Smooth muscle cell (in vitro differentiated cells): Measurements from ENCODE around the gene EXOC7. TPM values are rescaled to one million over a fixed set of nuclear protein-coding genes. Genes with fewer than 3 reads are reported as not detected.

Source experiments
- DNase-seq: peaks from one replicate; lab custom pipeline; 2025; ENCODE audit not compliant: unreplicated experiment; lab: John Stamatoyannopoulos, UW
- H2AFZ ChIP-seq: fragments of 200-600 bp; sonication (generic); 2 replicates; pipeline ENCODE4 v1.6.0; 2016; ENCODE audit warnings: antibody characterized with exemption, low read depth, mild to moderate bottlenecking
- H3F3A ChIP-seq: fragments of 200-600 bp; sonication (generic); 2 replicates; pipeline ENCODE4 v1.6.0; 2017; ENCODE audit warnings: antibody characterized with exemption, low read depth
- H3K27ac ChIP-seq: fragments of 200-600 bp; sonication (generic); 2 replicates; pipeline ENCODE4 v1.5.1; 2016; ENCODE audit warnings: low read depth, mild to moderate bottlenecking
- H3K27me3 ChIP-seq: fragments of 200-600 bp; sonication (generic); 2 replicates; pipeline ENCODE4 v1.6.1; 2016; ENCODE audit warnings: low read depth, mild to moderate bottlenecking
- H3K36me3 ChIP-seq: fragments of 200-600 bp; sonication (generic); 2 replicates; pipeline ENCODE4 v1.5.1; 2016; ENCODE audit warnings: low read depth
- H3K4me1 ChIP-seq: fragments of 200-600 bp; sonication (generic); 2 replicates; pipeline ENCODE4 v1.5.1; 2016; ENCODE audit warnings: low read depth
- H3K4me2 ChIP-seq: fragments of 200-600 bp; sonication (generic); 2 replicates; pipeline ENCODE4 v1.6.0; 2016; ENCODE audit warnings: mild to moderate bottlenecking
- H3K4me3 ChIP-seq: fragments of 200-600 bp; sonication (generic); 2 replicates; pipeline ENCODE4 v1.5.1; 2016; ENCODE audit warnings: mild to moderate bottlenecking
- H3K79me2 ChIP-seq: fragments of 200-600 bp; sonication (generic); 2 replicates; pipeline ENCODE4 v1.6.0; 2016; ENCODE audit warnings: low read depth, mild to moderate bottlenecking
- H3K9ac ChIP-seq: fragments of 200-600 bp; sonication (generic); 2 replicates; pipeline ENCODE4 v1.6.0; 2016; ENCODE audit warnings: low read depth
- H3K9me3 ChIP-seq: fragments of 200-600 bp; sonication (generic); replicated peaks from 2 replicates; pipeline ENCODE4 v1.5.1; 2016; ENCODE audit warnings: low read depth
- H4K20me1 ChIP-seq: fragments of 200-600 bp; sonication (generic); 2 replicates; pipeline ENCODE4 v1.6.0; 2016; ENCODE audit warnings: low read depth
- CTCF ChIP-seq: fragments of 200-600 bp; sonication (generic); IDR thresholded peaks from 2 replicates; pipeline ENCODE4 v1.5.1; 2017; ENCODE audit warnings: borderline replicate concordance, mild to moderate bottlenecking, antibody characterized with exemption; ENCODE audit not compliant: insufficient read depth, poor library complexity, severe bottlenecking
- WGBS: methylation state at CpG from one replicate; pipeline ENCODE4 v1.1.7; 2016; ENCODE audit warnings: low lambda C conversion rate; 5-methylcytosine and 5-hydroxymethylcytosine counted together
- microRNA-seq: library from miRNA; unstranded; fragments of <30 nt; microRNA quantifications from one replicate; pipeline ENCODE4, GENCODE V29; 2016; ENCODE audit warnings: borderline number of aligned reads
- polyA plus RNA-seq: library from polyadenylated mRNA; unstranded; fragments of >200 nt; fragmentation: Nextera tagmentation; extraction: Ambion mirVana; gene quantifications from 2 replicates; pipeline ENCODE4 v1.2.1, GENCODE V29; 2016
- small RNA-seq: library from RNA; depleted of rRNA; stranded (forward); fragments of <200 nt; gene quantifications from one replicate; pipeline ENCODE3, GENCODE V24; 2014
- total RNA-seq: library from RNA; depleted of rRNA; stranded (reverse); fragments of >200 nt; gene quantifications from 2 replicates; pipeline ENCODE4 v1.2.3, GENCODE V29; 2014

EXOC7 gene
- total and polyA plus RNA-seq, 2 experiments from 2014 or later: 59.1 to 70.3 TPM

GRCh38 chr17:76032780-76033108 is 70.8 kb downstream of the EXOC7 start:
- Histone ChIP-seq H3K27ac (no peak overlapping the region), H3F3A (no peaks in the 10 kb centered on the region), H2AFZ (no peak overlapping the region), H3K9ac (no peak overlapping the region), H3K9me3 (no peaks in the 10 kb centered on the region), H3K4me3 (no peak overlapping the region), H4K20me1 (no peaks in the 10 kb centered on the region), H3K79me2 (no peaks in the 10 kb centered on the region), H3K4me2 (no peak overlapping the region), H3K36me3 (no peaks in the 10 kb centered on the region), H3K27me3 (no peaks in the 10 kb centered on the region), H3K4me1 (peaks cover 14% of the 10 kb centered on the region)
- DNase-seq: no peak
- TF ChIP-seq CTCF: no peak
- WGBS: 94% methylated on average over 5 of the region's 5 CpGs

GRCh38 chr17:76032073-76032779 is 71.4 kb downstream of the EXOC7 start:
- H3K27me3 ChIP-seq: no peaks in the 10 kb centered on the region
- 95% methylated on average over 17 of the region's 20 CpGs for WGBS

More at GRCh38 chr17:76032073-76032779, 71.4 kb downstream of the EXOC7 start:
- DNase-seq: no peak
- H3K4me1 ChIP-seq: peaks cover 9% of the 10 kb centered on the region
- H3F3A ChIP-seq: no peaks in the 10 kb centered on the region
- no peaks in the 10 kb centered on the region for H3K79me2 ChIP-seq
- no peak overlapping the region for H2AFZ ChIP-seq
- no peak for TF ChIP-seq CTCF
- no peaks in the 10 kb centered on the region for H3K9me3 ChIP-seq
- no peak overlapping the region for H3K4me3 ChIP-seq
- no peak overlapping the region for H3K27ac ChIP-seq
- no peaks in the 10 kb centered on the region for H4K20me1 ChIP-seq
- no peak overlapping the region for H3K4me2 ChIP-seq
- no peak overlapping the region for H3K9ac ChIP-seq
- H3K36me3 ChIP-seq: no peaks in the 10 kb centered on the region

Small RNAs within 50 kb of the gene (microRNA-seq; reads per million reads assigned to microRNA genes)
- gene MIR6868: 5.8 reads per million, percentile 2 among the genes with 10 or more reads in this experiment

Small RNAs within 50 kb of the gene (small RNA-seq; reads per million reads assigned to genes)
- not detected for gene MIR6868

Other genes starting within 250 kb of the EXOC7 start
- 26.4 and 27.6 TPM in 2 replicates for gene WBP2, start 248.5 kb downstream of the EXOC7 start, total RNA-seq
- 91.4 and 111 TPM in 2 replicates for gene WBP2, start 248.5 kb downstream of the EXOC7 start, polyA plus RNA-seq
- 3.8 and 8.7 TPM in 2 replicates for gene TRIM47, start 225.2 kb downstream of the EXOC7 start, total RNA-seq
- gene TRIM47, start 225.2 kb downstream of the EXOC7 start, polyA plus RNA-seq: 16.1 and 31.7 TPM in 2 replicates
- 9.8 and 13.3 TPM in 2 replicates for gene TRIM65, start 206.8 kb downstream of the EXOC7 start, total RNA-seq
- gene TRIM65, start 206.8 kb downstream of the EXOC7 start, polyA plus RNA-seq: 15.4 and 17.4 TPM in 2 replicates
- 32.6 and 48.4 TPM in 2 replicates for gene MRPL38, start 198.9 kb downstream of the EXOC7 start, total RNA-seq
- 90.5 and 107 TPM in 2 replicates for gene MRPL38, start 198.9 kb downstream of the EXOC7 start, polyA plus RNA-seq
- 8.4 and 21.8 TPM in 2 replicates for gene FBF1, start 162.7 kb downstream of the EXOC7 start, total RNA-seq
- gene FBF1, start 162.7 kb downstream of the EXOC7 start, polyA plus RNA-seq: 4.6 and 8.2 TPM in 2 replicates
- gene ACOX1, start 124.6 kb downstream of the EXOC7 start, total RNA-seq: 35.3 and 46.7 TPM in 2 replicates
- 25.9 and 30.2 TPM in 2 replicates for gene ACOX1, start 124.6 kb downstream of the EXOC7 start, polyA plus RNA-seq
- gene TEN1, start 124.5 kb downstream of the EXOC7 start, total RNA-seq: 4.2 and 15.5 TPM in 2 replicates
- 19.2 and 25.6 TPM in 2 replicates for gene TEN1, start 124.5 kb downstream of the EXOC7 start, polyA plus RNA-seq
- gene CDK3, start 102.9 kb downstream of the EXOC7 start, total RNA-seq: 1.0 and 1.2 TPM in 2 replicates
- 3.9 and 10.2 TPM in 2 replicates for gene CDK3, start 102.9 kb downstream of the EXOC7 start, polyA plus RNA-seq
- 1.6 and 1.9 TPM in 2 replicates for gene EVPL, start 76.5 kb downstream of the EXOC7 start, total RNA-seq
- gene EVPL, start 76.5 kb downstream of the EXOC7 start, polyA plus RNA-seq: 0.77 and 2.0 TPM in 2 replicates
- 41.0 and 67.5 TPM in 2 replicates for gene SRP68, start 31.3 kb downstream of the EXOC7 start, total RNA-seq
- gene SRP68, start 31.3 kb downstream of the EXOC7 start, polyA plus RNA-seq: 96.3 and 102 TPM in 2 replicates
- gene GALR2, start 29.0 kb downstream of the EXOC7 start, total RNA-seq: not detected in 2 replicates
- gene GALR2, start 29.0 kb downstream of the EXOC7 start, polyA plus RNA-seq: 0.17 TPM in 1 of 2 replicates, not detected in the other
- not detected in 2 replicates for gene ZACN, start 24.6 kb downstream of the EXOC7 start, total RNA-seq
- gene ZACN, start 24.6 kb downstream of the EXOC7 start, polyA plus RNA-seq: 1.7 and 3.4 TPM in 2 replicates
- gene FOXJ1, start 37.5 kb upstream of the EXOC7 start, total RNA-seq: not detected in 2 replicates
- not detected in 2 replicates for gene FOXJ1, start 37.5 kb upstream of the EXOC7 start, polyA plus RNA-seq
- 0.09 and 1.2 TPM in 2 replicates for gene RNF157, start 136.7 kb upstream of the EXOC7 start, total RNA-seq
- gene RNF157, start 136.7 kb upstream of the EXOC7 start, polyA plus RNA-seq: 0.63 and 1.6 TPM in 2 replicates
- 2.6 and 5.9 TPM in 2 replicates for gene UBALD2, start 161.6 kb upstream of the EXOC7 start, total RNA-seq
- gene UBALD2, start 161.6 kb upstream of the EXOC7 start, polyA plus RNA-seq: 7.0 and 11.0 TPM in 2 replicates
- gene QRICH2, start 204.5 kb upstream of the EXOC7 start, total RNA-seq: 1.2 TPM in 2 replicates
- 1.1 and 1.5 TPM in 2 replicates for gene QRICH2, start 204.5 kb upstream of the EXOC7 start, polyA plus RNA-seq